Keratinocyte (primary cell): ENCODE results near the gene OR4F6.

Source experiments
- EZH2 ChIP-seq: IDR thresholded peaks from one replicate; pipeline ENCODE4 v1.6.1; 2012; ENCODE audit warnings: inconsistent platforms, mild to moderate bottlenecking, low read length, moderate library complexity
- TF ChIP-seq, protein P1 (sequence below), 3 experiments: IDR thresholded peaks in 1 of 3; conservative IDR thresholded peaks in 1 of 3; optimal IDR thresholded peaks in 1 of 3; 2 replicates in 2 of 3; 3 replicates in 1 of 3; pipeline versions ENCODE3 to v1.5.1; 2011; ENCODE audit warnings: low read length in 3 of 3, mild to moderate bottlenecking in 3 of 3, moderate library complexity in 2 of 3, control low read depth in 1 of 3, inconsistent platforms in 1 of 3; ENCODE audit not compliant: insufficient read depth in 2 of 3; ENCODE audit errors: extremely low read depth in 1 of 3

DNA sequence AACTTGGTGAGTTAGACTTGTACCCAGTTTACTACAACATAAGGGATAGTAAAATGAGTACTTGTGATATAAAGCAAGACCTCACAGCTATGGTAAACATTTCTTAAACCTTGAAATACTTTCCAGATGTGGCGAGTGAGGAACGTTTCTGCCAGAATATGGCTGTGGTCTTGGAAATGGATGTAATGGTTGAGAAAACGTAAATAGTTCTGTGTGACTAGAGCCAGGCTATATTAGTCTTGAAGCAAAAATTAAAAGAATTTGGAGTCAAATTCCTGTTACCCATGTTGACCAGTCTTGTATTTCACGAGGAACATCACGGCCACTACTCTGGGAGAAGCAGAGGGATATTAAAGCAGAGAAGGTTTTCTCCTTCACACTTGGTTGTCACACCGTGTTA lies 23.9 kb downstream of the OR4F6 start:
- TF ChIP-seq, protein P1, sequence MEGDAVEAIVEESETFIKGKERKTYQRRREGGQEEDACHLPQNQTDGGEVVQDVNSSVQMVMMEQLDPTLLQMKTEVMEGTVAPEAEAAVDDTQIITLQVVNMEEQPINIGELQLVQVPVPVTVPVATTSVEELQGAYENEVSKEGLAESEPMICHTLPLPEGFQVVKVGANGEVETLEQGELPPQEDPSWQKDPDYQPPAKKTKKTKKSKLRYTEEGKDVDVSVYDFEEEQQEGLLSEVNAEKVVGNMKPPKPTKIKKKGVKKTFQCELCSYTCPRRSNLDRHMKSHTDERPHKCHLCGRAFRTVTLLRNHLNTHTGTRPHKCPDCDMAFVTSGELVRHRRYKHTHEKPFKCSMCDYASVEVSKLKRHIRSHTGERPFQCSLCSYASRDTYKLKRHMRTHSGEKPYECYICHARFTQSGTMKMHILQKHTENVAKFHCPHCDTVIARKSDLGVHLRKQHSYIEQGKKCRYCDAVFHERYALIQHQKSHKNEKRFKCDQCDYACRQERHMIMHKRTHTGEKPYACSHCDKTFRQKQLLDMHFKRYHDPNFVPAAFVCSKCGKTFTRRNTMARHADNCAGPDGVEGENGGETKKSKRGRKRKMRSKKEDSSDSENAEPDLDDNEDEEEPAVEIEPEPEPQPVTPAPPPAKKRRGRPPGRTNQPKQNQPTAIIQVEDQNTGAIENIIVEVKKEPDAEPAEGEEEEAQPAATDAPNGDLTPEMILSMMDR (optimal IDR thresholded peaks at IDR 0.05 in 1 of 3, IDR thresholded peaks at IDR 0.05 in 1 of 3, conservative IDR thresholded peaks at IDR 0.05 in 1 of 3; ENCODE audit: extremely low read depth in 1 of 3, insufficient read depth in 2 of 3, low read length in 3 of 3): no peak
- no peak for TF ChIP-seq EZH2
